ENCODE results near the gene EPS8L2.

The EPS8L2 gene

DNA sequence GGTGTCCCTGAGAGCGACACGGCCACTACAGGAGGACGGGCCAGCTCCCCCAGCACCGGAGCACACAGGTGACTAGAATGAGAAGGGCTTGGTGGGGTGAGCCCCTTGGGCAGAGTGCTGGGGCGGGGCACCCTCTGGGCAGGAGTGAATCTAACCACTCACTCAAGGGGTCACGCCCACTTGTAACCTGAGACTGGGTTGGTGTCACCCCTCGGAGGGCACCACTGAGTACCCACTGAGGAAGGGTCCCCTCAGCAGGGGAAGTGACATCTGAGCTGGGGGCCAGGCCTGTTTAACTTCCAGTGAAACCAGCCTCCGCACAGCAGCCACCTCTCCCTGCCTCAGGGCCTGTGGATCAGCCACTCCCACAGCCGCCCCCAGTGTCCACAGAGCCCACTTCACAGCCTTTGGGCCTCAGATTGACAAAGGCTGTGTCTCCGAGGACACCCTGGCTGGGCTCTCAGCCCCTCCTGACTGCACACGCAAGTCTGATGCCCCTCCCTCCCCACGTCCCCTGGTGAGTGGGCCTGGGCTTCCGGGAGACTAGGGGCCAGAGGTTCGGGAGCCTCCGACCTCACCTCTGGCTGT lies 65.7 kb downstream of the EPS8L2 start:
- H3K4me2 ChIP-seq (ENCODE audit: low read depth, low read length, poor library complexity, severe bottlenecking) = no peak overlapping the region
- H4K20me1 ChIP-seq (ENCODE audit: low read depth, low read length) = no peaks in the 10 kb centered on the region
- H3K36me3 ChIP-seq (ENCODE audit: low read length) = no peaks in the 10 kb centered on the region
- H3K27ac ChIP-seq (ENCODE audit: low read depth, low read length) = no peak overlapping the region
- H3K9ac ChIP-seq (ENCODE audit: low read length) = no peak overlapping the region
- no peak for TF ChIP-seq EZH2phosphoT487 (conservative IDR thresholded peaks at IDR 0.05; ENCODE audit: low read length)
- TF ChIP-seq, protein P1, sequence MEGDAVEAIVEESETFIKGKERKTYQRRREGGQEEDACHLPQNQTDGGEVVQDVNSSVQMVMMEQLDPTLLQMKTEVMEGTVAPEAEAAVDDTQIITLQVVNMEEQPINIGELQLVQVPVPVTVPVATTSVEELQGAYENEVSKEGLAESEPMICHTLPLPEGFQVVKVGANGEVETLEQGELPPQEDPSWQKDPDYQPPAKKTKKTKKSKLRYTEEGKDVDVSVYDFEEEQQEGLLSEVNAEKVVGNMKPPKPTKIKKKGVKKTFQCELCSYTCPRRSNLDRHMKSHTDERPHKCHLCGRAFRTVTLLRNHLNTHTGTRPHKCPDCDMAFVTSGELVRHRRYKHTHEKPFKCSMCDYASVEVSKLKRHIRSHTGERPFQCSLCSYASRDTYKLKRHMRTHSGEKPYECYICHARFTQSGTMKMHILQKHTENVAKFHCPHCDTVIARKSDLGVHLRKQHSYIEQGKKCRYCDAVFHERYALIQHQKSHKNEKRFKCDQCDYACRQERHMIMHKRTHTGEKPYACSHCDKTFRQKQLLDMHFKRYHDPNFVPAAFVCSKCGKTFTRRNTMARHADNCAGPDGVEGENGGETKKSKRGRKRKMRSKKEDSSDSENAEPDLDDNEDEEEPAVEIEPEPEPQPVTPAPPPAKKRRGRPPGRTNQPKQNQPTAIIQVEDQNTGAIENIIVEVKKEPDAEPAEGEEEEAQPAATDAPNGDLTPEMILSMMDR (IDR thresholded peaks at IDR 0.05; ENCODE audit: insufficient read depth, low read length, poor library complexity, severe bottlenecking) = no peak
- peaks cover 43% of the 10 kb centered on the region for H3K79me2 ChIP-seq (ENCODE audit: insufficient read depth, low read length)
- no peak overlapping the region for H3K4me3 ChIP-seq (ENCODE audit: insufficient read depth, low read length, poor library complexity, severe bottlenecking)
- H3F3A ChIP-seq (ENCODE audit: insufficient read depth) = no peaks in the 10 kb centered on the region
- H2AFZ ChIP-seq (ENCODE audit: low read depth, low read length, severe bottlenecking) = no peak overlapping the region
- no peaks in the 10 kb centered on the region for H3K27me3 ChIP-seq (ENCODE audit: low read length)
- no peaks in the 10 kb centered on the region for H3K9me2 ChIP-seq (replicated peaks; ENCODE audit: insufficient read depth, low read length)
- H3K9me3 ChIP-seq (ENCODE audit: insufficient read depth, low read length) = no peaks in the 10 kb centered on the region

GRCh38 chr11:772429-773390 lies 66.7 kb downstream of the EPS8L2 start:
- Histone ChIP-seq H4K20me1 (ENCODE audit: low read depth, low read length) (no peaks in the 10 kb centered on the region), H3K79me2 (ENCODE audit: insufficient read depth, low read length) (peaks cover 47% of the 10 kb centered on the region), H3K9me3 (ENCODE audit: insufficient read depth, low read length) (no peaks in the 10 kb centered on the region), H3F3A (ENCODE audit: insufficient read depth) (no peaks in the 10 kb centered on the region), H3K9ac (ENCODE audit: low read length) (no peak overlapping the region), H2AFZ (ENCODE audit: low read depth, low read length, severe bottlenecking) (no peak overlapping the region), H3K27ac (ENCODE audit: low read depth, low read length) (no peak overlapping the region), H3K36me3 (ENCODE audit: low read length) (no peaks in the 10 kb centered on the region), H3K4me3 (ENCODE audit: insufficient read depth, low read length, poor library complexity, severe bottlenecking) (no peak overlapping the region), H3K9me2 (replicated peaks; ENCODE audit: insufficient read depth, low read length) (no peaks in the 10 kb centered on the region), H3K27me3 (ENCODE audit: low read length) (no peaks in the 10 kb centered on the region), H3K4me2 (ENCODE audit: low read depth, low read length, poor library complexity, severe bottlenecking) (no peak overlapping the region)
- no peak for TF ChIP-seq EZH2phosphoT487 (conservative IDR thresholded peaks at IDR 0.05; ENCODE audit: low read length)

- H3K9ac ChIP-seq (ENCODE audit: low read length) = no peak overlapping the region
- H3K27me3 ChIP-seq (ENCODE audit: low read length) = no peaks in the 10 kb centered on the region
- H3K27ac ChIP-seq (ENCODE audit: low read depth, low read length) = no peak overlapping the region
- no peak overlapping the region for H3K4me3 ChIP-seq (ENCODE audit: insufficient read depth, low read length, poor library complexity, severe bottlenecking)
- H2AFZ ChIP-seq (ENCODE audit: low read depth, low read length, severe bottlenecking) = no peak overlapping the region
- no peaks in the 10 kb centered on the region for H3K36me3 ChIP-seq (ENCODE audit: low read length)
- no peaks in the 10 kb centered on the region for H3K9me3 ChIP-seq (ENCODE audit: insufficient read depth, low read length)
- H3K4me2 ChIP-seq (ENCODE audit: low read depth, low read length, poor library complexity, severe bottlenecking) = no peak overlapping the region
- no peaks in the 10 kb centered on the region for H3K9me2 ChIP-seq (replicated peaks; ENCODE audit: insufficient read depth, low read length)
- TF ChIP-seq EZH2phosphoT487 (conservative IDR thresholded peaks at IDR 0.05; ENCODE audit: low read length) = no peak
- TF ChIP-seq, protein P1 (IDR thresholded peaks at IDR 0.05; ENCODE audit: insufficient read depth, low read length, poor library complexity, severe bottlenecking) = no peak
- no peaks in the 10 kb centered on the region for H4K20me1 ChIP-seq (ENCODE audit: low read depth, low read length)
- H3K79me2 ChIP-seq (ENCODE audit: insufficient read depth, low read length) = peaks cover 54% of the 10 kb centered on the region
- H3F3A ChIP-seq (ENCODE audit: insufficient read depth) = no peaks in the 10 kb centered on the region
Observed at GRCh38 chr11:773425-773824, 67.4 kb downstream of the EPS8L2 start.

- H4K20me1 ChIP-seq (ENCODE audit: low read depth, low read length) = no peaks in the 10 kb centered on the region
- TF ChIP-seq EZH2phosphoT487 (conservative IDR thresholded peaks at IDR 0.05; ENCODE audit: low read length) = no peak
- TF ChIP-seq, protein P1 (IDR thresholded peaks at IDR 0.05; ENCODE audit: insufficient read depth, low read length, poor library complexity, severe bottlenecking) = no peak
- H3K79me2 ChIP-seq (ENCODE audit: insufficient read depth, low read length) = peaks cover 56% of the 10 kb centered on the region
- H3K27me3 ChIP-seq (ENCODE audit: low read length) = no peaks in the 10 kb centered on the region
- H3K4me3 ChIP-seq (ENCODE audit: insufficient read depth, low read length, poor library complexity, severe bottlenecking) = no peak overlapping the region
- no peak overlapping the region for H3K27ac ChIP-seq (ENCODE audit: low read depth, low read length)
- H2AFZ ChIP-seq (ENCODE audit: low read depth, low read length, severe bottlenecking) = no peak overlapping the region
- H3K9ac ChIP-seq (ENCODE audit: low read length) = no peak overlapping the region
- H3K9me2 ChIP-seq (replicated peaks; ENCODE audit: insufficient read depth, low read length) = no peaks in the 10 kb centered on the region
- no peak overlapping the region for H3K4me2 ChIP-seq (ENCODE audit: low read depth, low read length, poor library complexity, severe bottlenecking)
- H3K9me3 ChIP-seq (ENCODE audit: insufficient read depth, low read length) = no peaks in the 10 kb centered on the region
- no peaks in the 10 kb centered on the region for H3F3A ChIP-seq (ENCODE audit: insufficient read depth)
- H3K36me3 ChIP-seq (ENCODE audit: low read length) = no peaks in the 10 kb centered on the region
Observed at GRCh38 chr11:773830-774229, 67.8 kb downstream of the EPS8L2 start.
